Measurements from ENCODE around the gene LGALS16.
"Not testable (repeated sequence)": the region's sequence is repeated elsewhere in the genome, so short reads cannot be mapped to it uniquely, and the experiment has no call there.

The LGALS16 gene

DNA sequence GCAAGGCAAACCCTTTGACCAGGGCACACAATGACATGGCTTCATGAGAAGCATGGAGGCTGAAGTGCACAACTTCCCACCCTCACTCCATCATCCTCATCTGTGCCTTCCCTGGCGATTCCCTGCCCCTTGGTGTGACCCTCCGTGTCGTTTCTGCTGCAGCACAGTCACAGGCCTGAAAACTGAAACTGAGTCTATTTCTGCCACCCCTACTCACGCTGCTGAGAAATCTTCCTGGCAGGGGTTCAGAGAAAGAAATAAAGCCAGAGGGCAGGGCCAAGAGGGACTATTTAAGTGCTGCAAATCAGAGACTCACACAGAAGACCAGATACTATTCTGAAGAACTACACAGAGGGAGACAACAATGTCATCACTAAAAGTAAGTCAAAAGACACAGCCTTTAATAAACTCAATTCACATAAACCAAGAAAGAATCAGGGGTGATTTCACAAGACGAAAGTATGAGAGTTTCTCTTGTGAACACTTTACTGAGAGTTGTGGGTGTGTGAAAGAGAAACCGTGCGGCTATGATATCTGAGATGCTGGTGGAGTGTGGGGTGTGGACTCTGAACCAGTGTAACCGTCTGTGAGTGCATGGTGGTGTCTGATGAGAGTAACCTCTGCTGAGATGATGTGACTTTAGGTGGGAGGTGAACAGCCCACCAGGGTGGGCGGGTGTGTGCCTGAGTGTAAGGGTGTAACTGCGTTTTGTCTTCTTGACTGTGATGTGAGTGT, 23.5 kb downstream of the LGALS16 start:
- DNase-seq, result no peak

- no peak for DNase-seq
Measured at GRCh38 chr19:39679791-39680168, 24.1 kb downstream of the LGALS16 start.

DNA sequence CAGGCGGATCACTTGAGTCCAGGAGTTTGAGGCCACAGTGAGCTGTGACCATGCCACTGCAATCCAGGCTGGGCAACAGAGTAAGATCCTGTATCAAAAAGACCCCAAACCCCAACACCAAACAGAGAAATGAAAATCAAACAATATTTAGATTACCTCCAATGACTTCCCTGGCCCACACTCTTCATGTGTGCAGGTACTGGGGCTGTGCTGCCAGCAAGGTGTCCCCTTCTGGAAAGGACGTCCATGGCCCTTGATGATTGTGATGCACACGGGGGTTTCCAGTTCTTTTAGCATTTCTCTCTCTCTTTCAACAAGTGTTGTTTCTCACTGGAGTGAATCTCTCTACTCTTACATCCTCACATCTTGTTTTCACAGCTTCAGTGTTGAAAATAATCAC, 24.9 kb downstream of the LGALS16 start:
- no peak for DNase-seq

GRCh38 chr19:39681416-39681815, 25.7 kb downstream of the LGALS16 start:
- no peak for DNase-seq

DNA sequence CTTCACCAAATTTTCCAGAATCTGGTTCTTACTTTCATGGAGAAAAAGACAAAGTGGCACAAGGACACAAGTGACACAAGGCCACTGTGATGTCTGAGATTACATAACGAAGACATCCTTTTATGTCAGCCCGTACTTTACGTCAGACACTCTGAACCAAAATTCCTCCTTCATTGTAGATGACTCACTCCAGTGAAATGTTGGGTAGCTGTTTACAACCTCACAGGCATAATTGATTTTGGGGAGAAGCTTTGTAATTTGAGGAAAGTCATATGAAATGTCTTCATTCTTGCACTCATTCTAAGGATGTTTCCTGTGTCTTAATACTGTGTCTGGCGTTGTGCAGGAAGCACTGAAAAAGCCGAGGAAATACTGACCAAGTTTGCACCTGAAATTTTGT, 28.6 kb downstream of the LGALS16 start:
- no peak for DNase-seq

DNA sequence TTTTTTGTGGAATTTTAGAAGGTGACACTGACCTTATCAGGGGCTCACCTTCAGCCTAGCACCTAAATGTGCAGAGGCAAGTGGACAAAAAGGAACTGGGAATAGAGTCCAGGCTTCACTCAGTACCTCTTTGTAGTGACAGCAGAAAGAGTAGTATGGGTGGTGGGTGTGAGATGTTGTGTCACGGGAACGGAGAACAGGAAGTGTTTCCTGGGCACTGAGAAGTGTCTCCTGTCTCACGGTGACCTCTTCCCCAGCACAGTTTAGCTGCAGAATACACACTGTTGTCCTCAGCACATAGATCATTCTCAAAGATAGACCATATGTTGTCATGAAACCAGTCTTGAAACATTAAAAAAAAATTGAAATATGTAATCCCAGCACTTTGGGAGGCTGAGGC, 31.0 kb downstream of the LGALS16 start:
- no peak for DNase-seq

DNA sequence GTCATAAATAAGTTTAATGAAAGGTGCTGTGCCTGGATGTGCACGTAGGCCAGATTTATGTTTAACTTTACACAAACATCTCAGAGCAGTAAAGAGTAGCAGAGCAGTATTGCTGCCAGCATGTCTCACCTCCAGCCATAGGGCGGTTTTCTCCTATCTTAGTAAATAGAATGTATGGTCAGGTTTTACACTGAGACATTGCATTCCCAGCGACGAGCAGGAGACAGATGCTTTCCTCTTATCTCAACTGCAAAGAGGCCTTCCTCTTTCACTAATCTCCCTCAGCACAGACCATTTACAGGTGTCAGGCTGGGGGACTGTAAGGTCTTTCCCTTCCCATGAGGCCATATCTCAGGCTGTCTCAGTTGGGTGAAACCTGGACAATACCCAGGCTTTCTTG, 32.9 kb downstream of the LGALS16 start:
- not testable (repeated sequence) for DNase-seq

DNA sequence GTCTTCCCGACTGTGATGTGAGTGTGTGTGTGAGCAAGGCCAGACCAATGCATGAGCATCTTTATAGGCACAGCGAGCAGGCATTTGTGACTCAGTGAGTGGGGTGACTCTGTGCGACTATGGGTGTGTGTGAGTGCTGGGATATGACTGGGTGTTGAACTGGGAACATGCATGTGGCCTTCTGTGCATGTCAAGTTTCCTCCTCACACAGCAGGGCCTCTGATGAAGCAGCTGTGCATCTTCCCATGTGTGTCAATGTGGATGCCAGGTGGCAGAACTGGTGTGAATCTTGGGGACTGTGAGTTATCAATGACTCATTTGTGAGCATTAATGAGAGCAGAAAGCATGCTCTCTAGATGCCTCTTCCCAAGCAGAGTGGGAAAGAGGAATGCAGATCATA, 36.5 kb downstream of the LGALS16 start:
- DNase-seq, result no peak

DNA sequence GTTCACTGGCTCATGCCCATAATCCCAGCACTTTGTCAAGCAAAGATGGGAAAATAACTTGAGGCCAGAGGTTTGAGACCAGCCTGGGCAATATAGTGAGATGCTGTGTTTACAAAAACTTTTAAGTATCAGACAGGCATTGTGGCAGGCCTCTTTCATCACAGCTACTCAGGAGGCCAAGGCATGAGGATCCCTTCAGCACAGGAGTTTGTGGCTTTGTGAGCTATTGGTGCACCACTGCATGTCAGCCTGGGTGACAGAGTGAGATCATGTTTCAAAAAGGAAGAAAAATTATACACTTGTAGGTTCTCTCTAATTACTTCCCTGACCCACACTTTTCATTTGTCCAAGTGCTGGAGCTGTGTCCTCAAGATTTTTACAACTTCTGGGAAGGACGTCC, 37.1 kb downstream of the LGALS16 start:
- DNase-seq, result no peak

DNA sequence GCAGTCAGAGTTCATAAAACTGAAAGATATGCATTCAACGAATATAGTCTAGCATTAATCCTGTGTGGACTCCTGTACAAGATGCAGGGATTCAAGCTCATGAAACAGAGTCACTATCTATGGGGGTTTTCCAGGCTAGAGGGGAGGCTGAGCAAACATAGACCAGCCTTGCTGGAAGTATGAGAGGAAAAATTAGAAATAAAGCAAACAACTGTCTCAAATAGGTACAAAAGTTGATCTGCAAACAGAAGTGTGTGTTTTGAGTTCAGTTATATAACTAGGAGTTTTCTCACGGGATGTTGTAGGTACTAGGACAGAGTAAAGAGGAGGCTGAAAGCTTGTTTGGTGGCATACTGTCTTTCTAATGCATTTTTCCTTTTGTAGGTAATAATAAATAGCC, 40.0 kb downstream of the LGALS16 start:
- no peak for DNase-seq

- DNase-seq, result no peak
Measured at GRCh38 chr19:39696387-39696786, 40.7 kb downstream of the LGALS16 start.

DNA sequence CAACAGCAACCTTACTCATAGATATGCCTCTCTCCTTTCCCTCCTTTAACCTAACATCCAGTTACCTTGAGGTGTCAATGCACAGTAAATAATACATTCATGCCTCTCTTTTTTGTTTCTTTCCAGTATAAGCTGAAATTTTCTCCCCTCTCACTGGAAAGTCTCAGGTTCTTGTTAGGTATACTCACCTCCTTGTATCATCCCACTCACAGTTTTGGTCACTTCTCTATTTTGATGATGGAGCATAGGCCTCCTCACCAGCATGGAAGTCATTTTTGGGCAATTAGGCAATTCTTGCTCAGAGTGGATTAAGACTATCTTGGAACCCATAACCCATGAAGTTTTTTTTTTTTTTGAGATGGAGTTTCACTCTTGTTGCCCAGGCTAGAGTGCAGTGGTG, 42.8 kb downstream of the LGALS16 start:
- DNase-seq, result no peak

DNA sequence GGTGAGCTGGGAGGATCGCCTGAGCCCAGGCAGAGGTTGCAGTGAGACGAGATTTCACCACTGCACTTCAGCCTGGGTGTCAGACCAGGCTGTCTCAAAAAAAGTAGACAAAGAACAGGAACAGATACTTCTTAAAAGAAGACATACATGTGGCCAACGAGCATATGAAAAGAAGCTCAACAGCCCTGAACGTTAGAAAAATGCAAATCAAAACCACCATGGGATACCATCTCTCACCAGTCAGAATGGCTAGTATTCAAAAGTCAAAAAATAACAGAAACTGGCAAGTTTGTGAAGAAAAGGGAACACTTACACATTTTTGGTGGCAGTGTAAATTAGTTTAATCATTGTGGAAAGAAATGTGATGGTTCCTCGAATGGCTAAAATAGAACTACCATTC, 45.6 kb downstream of the LGALS16 start:
- no peak for DNase-seq

DNA sequence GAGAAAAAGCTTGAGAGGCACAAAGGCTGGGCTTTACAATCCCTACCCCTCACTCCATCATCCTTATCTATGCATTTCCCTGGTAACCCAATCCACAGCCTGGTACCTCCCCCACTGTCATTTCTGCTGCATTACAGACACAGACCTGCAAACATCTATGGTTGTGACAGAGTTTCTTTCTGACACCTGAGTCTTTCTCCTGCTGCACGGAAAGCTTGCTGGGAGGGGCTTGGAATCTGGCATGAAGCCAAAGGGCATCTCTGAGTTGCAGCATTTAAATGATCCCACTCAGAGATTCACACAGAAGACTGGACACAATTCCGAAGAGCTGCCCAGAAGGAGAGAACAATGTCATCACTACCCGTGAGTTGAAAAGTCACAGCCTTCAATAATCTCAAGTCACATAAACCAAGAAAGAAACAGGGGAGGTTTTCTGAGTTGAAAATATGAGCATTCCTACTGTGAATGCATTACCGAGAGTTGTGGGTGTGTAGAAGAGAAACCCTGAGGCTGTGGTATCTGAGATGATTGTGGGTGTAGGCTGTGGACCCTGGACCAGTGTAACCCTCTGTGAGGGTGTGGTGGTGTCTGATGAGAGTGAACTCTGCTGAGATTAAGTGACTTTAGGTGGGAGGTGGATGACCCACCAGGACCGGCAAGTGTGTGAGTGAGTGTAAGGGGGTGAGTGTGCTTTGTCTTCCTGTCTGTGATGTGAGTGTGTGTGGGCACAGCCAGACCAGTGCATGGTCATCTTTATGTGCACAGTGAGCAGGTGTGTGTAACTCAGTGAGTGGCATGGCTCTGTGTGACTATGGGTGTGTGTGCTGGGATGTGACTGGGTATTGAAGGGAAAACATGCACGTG, 48.7 kb downstream of the LGALS16 start, which contains the start of gene LGALS14:
Gene LGALS14, plus strand, starts transcription at position 301 of the 864 bp plus-strand sequence. Its CDS starts 48 bp downstream, at position 349.
- no peak for DNase-seq

GRCh38 chr19:39705578-39706188, 50.0 kb downstream of the LGALS16 start:
- DNase-seq, result no peak

DNA sequence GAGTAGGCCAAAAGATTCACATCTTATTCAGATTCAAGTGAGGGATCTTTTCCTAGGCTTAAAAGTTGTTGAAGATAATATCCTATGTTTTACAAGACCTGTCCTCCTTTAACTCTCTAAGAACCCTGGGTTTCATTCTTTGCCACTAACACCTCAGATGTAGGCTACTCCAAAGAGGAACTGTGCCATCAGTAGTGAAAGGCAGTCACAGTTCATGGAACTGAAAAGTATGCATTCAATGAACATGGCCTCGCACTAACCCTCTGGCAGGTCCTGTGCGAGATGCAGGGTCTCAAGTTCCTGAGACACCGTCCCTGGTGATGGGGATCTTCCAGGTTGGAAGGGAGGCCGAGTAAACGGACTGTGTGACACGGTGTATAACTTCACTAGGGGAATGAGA, 52.9 kb downstream of the LGALS16 start:
- no peak for DNase-seq

DNA sequence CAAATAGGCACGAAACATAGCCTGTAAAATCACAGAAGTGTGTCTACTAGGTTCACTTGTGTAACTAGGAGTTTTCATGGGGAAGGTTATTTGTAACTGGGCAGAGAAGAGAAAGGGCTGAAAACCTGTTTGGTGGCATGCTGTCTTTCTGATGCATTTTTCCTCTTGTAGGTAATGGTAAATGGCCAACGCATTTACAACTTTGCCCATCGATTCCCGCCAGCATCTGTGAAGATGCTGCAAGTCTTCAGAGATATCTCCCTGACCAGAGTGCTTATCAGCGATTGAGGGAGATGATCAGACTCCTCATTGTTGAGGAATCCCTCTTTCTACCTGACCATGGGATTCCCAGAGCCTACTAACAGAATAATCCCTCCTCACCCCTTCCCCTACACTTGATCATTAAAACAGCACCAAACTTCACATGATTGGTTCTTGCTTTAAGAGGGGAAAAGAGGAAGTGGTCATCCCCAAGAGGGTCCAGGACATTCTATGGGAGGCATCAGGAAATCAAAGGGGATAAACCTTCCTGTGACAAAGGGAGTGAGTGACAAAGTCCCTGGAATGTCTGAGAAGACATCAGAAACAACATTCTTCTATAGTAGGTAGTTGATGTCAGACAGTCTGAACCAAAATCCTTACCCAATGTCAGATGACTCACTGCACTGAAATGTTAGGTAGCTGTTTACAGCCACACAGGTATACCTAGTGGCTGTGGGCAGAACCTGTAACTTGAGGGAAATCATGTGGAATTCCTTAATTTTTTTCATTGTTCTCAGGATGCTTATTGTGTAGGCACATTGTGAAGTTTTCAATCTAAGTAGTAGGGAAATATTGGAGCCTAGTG, 53.5 kb downstream of the LGALS16 start:
- DNase-seq, result no peak
